Measurements from ENCODE around the gene C9orf50.

C9orf50 gene

DNA sequence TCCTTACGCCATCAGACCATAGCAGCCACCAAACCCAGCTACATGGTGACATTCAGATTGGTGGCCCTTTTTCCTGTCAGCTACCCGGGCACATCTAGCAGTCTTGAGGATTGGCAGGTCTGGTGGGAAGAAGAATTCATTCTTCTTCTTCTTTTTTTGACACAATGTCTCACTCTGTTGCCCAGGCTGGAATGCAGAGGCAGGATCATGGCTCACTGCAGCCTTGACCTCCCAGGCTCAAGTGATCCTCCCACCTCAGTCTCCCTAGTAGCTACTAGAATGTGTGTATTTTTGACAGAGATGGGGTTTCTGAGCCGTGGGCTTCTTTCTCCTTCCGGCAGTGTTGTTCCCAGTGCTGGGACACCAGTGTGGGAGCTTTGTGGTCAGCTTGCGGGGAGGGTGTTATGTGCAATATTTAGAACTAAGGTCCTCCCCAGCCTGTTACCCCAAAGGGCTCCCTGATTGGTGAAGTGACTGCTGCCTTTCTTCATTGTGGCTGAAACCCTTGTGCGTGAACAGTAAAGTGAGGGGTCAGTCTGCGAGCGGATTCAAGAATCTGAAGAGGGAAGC, 8.4 kb upstream of the C9orf50 start:
- DNase-seq: no peak

GRCh38 chr9:129628709-129629108, 7.8 kb upstream of the C9orf50 start:
- no peak for DNase-seq

GRCh38 chr9:129627556-129628440, 6.9 kb upstream of the C9orf50 start:
- no peak for DNase-seq

DNA sequence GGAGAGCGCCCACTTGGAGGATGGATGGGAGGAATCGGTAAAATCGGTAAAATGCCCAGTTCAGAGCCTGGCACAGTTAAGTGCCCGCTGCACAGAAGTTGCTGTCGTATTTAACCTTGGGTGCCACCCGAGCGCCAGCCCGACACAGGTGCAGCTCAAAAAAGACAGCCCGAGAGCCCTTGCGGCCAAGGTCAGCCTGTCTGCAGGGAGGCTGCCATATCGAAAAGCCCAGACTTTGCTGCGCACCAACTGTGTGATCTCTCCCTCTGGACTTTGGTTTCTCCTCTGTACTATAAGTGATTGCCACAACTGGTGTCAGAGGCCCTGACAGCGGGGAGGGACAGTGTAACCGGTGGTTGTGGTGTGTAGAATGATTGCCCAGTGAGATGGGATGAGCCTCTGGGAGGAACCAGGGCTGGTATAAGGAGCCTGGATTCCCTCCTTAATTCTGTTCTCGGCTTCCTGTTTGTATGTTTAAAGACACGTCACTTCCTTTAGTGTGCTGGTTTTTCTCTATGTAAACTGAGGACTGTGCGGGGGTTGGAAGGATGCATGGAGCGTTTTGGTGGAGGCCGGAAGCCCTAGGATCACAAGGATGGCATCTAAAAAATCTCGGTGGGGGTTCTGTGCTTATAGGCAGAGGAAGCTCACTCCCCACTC, 5.9 kb upstream of the C9orf50 start:
- DNase-seq: no peak

DNA sequence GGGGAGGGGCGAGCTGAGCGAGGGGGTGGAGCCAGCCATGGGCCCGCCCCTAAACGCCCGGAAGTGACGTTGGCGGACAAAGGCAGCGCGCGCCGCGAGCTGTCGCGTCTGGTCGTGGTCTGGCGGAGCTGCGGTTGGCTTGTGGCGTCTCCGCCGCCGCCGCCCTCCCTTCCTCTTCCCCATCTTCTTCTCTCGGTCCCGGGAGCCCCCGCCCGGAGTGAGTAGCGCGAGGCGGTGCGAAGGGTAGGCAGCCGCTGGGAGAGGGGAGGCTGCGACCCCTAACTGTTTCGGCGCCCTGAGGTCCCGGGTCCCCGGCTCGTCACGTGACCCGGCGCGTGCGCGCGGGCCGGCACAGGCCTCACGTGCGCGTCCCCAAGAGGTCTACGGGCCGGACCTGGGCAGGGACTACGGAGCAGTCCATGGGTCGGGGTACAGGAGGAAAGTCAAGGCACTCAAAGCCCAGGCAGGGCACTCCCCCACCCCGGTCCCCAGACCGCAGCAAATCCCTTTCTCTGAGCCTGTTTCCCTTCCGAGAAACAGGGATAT, 5.3 kb upstream of the C9orf50 start, which contains the start of gene NTMT1:
Gene NTMT1, plus strand, starts transcription at position 85 of the 546 bp plus-strand sequence. CDS start 6,541 bp downstream, outside the sequence.
- DNase-seq: peak; percentile 90

DNA sequence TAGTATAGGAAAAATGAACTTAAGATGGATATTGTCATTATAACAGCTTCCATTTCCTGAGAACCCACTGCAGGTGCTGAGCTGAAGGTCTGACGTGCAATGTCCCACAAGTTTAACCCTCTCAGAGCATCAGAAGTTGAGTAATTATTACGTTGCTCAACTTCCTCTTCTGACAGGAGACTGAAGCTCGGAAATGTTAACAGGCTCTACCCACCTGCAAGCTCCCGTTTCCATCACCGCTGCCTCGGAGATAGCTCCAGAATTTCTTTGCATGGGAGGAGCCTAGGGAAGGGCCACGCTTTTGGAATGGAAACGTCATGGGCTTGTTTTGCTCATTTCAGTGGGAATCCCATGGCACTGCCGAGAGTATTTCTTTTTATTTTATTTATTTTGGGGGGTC, 4.0 kb upstream of the C9orf50 start:
- DNase-seq: no peak

- DNase-seq: peak; percentile 61
These were observed 3.4 kb upstream of the C9orf50 start for GRCh38 chr9:129624168-129624759.

DNA sequence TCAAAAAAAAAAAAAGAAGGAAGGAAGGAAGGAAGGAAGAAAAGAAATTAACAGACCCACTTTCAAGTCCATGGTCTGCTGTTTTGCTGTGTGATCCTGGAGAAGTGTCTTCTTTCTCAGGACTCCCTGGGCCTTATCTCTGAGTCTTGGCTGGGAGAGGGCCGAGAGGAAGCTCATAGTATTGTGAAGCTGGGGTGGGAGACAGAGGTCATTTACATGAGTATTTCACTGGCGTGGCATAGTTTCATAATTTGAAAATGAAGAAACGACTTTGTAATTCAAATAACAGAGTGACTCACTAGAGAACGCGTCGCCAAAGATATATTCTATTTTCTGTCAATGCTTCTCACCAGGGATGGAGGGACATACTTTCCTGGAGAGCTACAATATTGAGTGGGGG, 2.4 kb upstream of the C9orf50 start:
- no peak for DNase-seq

- no peak for DNase-seq
These were observed 873 bp downstream of the C9orf50 start for GRCh38 chr9:129619787-129620668.

- no peak for DNase-seq
These were observed 3.7 kb downstream of the C9orf50 start for GRCh38 chr9:129617167-129617566.

- no peak for DNase-seq
These were observed 5.3 kb downstream of the C9orf50 start for GRCh38 chr9:129615407-129616285.

DNA sequence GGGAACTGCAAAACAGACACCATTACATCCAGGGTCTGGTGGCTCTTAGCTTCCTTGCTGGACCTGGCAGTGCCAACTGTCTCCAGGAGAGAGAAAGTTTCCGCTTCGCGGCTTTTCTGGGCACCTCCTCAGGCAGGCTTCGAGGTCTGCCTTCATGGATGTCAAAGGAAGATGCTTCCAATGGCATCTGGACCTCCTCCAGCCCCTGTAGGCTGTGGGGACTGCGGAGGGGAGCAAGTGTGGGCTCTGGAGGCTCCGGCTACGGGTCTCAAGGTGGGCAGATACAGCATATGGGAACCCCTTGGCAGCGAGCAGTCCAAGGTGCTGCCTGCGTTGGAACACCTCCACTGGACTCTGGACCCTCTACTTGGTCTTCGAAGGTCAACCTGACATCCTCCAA, 6.0 kb downstream of the C9orf50 start:
- no peak for DNase-seq

- DNase-seq: no peak
These were observed 7.3 kb downstream of the C9orf50 start for GRCh38 chr9:129613520-129614175.

- no peak for DNase-seq
These were observed 7.9 kb downstream of the C9orf50 start for GRCh38 chr9:129612815-129613519.

GRCh38 chr9:129612123-129612522, 8.8 kb downstream of the C9orf50 start:
- no peak for DNase-seq

DNA sequence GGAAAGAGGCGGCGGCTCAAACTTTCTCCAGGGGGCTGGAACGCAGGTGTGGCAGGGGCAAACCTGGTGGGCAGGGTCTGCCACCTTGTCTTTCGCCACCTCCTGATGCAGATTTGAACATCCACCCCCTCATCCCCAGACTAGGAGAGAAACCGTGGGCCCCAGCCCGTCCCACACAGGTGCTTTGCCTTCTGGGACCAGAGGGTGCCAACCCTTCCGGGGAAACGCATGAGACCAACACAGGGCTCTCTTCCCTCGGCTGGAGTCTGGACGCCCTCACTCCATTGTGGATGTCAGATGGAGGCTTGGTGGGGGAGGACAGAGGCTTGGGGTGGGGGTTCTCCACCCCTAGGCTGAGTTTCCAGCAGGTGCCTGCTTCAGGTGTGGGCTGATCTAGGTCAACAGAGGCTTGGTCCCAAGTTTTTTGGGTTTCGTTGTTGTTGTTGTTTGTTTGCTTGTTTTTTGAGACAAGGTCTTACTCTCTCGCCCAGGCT, 9.5 kb downstream of the C9orf50 start:
- DNase-seq: no peak

GRCh38 chr9:129610473-129611306, 10.2 kb downstream of the C9orf50 start:
- peak; percentile 70 for DNase-seq

GRCh38 chr9:129610213-129610472, 10.8 kb downstream of the C9orf50 start:
- DNase-seq: no peak
